Head of caudate nucleus (tissue), 42 donors: ENCODE measurements around the gene CEACAM21.

Source experiments
- DNase-seq, 42 donors: peaks; one replicate each; pipeline versions ENCODE4 v3.0.0 to v3.0.0-alpha.2; 2020 to 2021; ENCODE audit warnings: mixed read lengths in 7 of 42
- intact Hi-C: fragments of 100-400 bp; cut with DNase I; formaldehyde crosslinking; loops from one replicate; pipeline ENCODE4 v1.15.0; 2022

The CEACAM21 gene

GRCh38 chr19:41606215-41606837, 30.4 kb downstream of the CEACAM21 start:
- peak in 1 of 42 donors; percentile 7 for DNase-seq
- intact Hi-C loops: no loop called here

DNA sequence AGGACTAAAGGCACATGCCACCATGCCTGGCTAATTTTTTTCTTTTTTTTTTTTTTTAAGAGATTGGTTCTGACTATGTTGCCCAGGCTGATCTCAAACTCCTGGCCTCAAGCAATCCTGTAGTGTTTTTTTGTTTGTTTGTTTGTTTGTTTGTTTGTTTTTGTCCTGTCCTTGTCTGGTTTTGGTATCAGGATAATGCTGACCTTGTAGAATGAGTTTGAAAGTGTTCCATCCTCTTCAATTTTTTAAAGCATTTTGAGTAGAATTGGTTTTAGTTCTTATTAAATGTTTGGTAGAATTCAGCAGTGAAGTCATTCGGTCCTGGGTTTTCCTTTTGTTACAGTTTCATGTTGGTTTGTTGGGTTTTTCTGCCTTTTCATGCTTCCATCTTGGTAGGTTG, 31.7 kb downstream of the CEACAM21 start:
- no peak for DNase-seq
- intact Hi-C loops: no loop called here

GRCh38 chr19:41610789-41611188, 34.8 kb downstream of the CEACAM21 start:
- intact Hi-C loops: no loop called here
- no peak for DNase-seq

- DNase-seq: peak in 2 of 42 donors; percentile 10 to 31
Measured at GRCh38 chr19:41612483-41612882, 36.5 kb downstream of the CEACAM21 start.

DNA sequence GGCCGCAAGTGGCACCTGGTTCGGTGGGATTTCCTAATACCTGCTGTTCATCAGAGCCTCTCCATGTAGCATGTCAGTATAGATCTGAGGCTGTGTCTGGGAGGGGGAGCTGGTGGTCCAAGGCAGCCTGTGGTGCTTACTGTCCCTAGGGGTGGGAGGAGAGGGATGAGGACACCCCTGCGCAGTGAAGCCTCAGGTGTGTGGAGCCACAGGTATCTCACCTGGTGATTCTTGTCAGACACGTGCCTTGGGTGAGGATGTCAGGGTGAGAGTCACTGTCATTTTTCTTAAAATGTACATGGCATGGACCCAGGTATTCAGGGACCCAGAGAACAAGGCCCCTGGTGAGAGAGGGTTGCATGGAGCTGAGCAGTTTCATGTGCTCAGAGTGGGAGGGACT, 39.2 kb downstream of the CEACAM21 start:
- DNase-seq: no peak
- intact Hi-C loops: no loop called here

More at GRCh38 chr19:41612483-41612882, 36.5 kb downstream of the CEACAM21 start:
- intact Hi-C loops: no loop called here

DNA sequence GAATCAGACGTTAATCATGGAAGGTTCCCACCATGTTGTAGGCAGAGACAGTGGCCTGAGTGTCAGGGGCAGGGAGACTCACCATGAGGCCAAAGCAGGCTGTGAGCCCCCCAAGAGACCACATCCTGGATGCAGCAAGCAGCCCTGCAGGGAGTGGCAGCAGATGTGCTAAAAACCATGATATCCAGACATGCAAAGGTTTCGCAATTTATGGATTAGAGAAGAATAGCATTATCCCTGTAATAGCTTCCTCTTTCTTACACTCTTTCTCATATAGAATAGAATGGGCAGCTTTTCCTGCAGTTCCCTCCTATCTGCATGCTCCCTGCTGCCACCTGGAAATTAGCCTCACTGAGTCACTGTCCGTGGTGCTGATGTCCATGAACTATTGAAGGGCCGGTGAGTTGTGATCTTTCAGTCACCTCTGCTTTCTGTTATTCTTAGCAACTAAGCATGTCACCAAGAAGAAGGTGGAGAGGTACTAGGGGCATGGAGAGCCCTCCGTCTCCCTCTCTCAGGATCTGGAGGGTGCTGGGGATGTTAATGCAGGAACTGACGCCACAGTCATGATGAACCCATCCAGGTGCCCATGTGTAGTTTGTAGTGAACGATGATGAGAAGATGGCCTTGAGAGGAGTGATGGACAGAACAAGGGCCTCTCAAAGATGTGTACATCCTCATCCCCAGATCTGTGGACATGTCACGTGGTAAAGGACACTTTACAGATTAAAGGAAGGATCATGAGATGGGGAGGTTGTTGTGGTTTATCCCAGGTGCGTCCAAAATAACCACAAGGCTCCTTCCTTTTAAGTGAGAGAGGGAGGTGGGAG, 41.0 kb downstream of the CEACAM21 start:
- intact Hi-C loops: no loop called here
- DNase-seq: peak in 1 of 42 donors; percentile 37

DNA sequence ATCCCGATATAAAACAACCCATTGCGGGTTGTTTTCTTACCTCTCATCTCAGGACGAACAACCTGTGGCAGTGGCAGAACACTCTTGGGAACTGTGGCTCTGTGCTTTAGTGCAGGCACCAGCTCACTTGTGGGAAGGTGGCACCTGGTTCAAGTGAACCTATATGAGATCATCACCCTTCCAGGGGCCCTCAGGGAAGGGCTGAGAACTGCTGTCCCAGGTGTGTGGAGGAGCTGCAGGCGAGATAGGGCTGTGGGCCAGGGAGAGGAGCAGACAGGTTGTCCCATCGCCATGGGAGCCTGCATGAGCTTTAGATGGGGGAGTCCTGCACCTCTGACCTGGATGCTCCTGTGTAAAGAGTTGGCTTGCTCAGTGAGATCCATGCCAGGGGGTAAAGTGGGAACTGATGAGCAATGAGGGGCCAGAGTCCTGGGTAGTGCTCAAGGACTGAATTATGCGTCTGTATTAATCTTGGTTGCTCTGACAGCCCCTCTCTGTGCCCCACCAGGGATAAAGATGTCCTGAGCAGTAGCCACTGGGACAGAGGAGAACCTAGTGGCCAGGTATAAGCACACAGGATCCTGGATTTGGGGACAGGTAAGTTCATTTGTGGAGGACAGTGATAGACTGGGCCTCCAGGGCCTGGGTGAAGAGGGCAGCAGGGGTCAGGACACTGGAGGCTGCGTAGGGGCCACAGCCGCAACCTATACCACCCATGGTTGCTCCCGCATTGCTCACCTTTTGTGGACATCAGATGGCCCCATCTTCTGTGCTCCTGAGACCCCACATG, 42.2 kb downstream of the CEACAM21 start:
- peak in 1 of 42 donors; percentile 13 for DNase-seq
- intact Hi-C loops: no loop called here

DNA sequence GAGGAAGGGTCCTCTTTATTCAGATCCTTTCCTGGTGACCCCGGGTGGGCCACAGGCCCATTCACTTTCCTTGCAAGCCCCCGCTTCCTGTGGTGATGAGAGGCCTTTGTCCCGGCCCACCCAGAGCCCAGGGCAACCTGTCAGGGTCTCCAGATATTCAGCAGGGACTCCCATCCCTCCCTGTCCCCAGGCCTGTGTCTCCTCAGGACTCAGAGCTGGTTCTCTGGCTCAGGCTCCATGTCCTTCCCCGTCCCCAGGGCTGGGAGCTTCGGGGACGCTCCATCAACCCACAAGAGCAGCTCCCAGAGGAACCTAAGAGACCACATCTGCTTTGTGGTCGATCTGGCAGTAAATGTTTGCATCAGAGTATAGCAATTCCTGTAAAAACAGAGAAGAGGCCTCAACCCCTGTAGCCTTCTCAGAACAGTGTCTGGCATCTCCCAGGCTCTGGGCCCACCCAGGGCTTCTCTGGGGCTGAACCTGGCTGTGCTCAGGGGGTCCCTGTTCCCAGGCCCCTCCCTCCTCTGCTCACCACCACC, 43.1 kb downstream of the CEACAM21 start:
- intact Hi-C loops: no loop called here
- DNase-seq: peak in 1 of 42 donors; percentile 36

GRCh38 chr19:41620171-41620570, 44.2 kb downstream of the CEACAM21 start:
- no peak for DNase-seq
- intact Hi-C loops: no loop called here

GRCh38 chr19:41621226-41621625, 45.3 kb downstream of the CEACAM21 start:
- intact Hi-C loops: no loop called here
- DNase-seq: no peak

DNA sequence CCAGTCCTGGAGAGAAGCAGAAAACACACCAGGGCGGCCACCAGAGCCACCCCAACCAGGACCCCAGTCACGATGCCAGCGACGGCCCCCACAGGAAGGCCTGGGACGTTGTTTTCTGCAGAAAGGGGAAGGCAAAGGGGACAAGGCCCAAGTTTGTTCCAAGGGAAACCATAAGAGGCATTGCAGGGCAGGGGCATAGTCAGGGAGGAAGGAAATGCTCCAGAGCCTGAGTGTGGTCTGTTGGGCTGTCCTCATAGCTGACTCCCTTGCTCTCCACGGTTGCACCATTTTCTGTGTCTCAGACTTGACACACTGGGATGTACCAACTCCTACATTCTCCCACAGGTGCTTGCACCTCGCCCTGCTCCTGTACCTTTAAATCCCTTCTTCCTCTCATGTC, 45.7 kb downstream of the CEACAM21 start:
- peak in 2 of 42 donors; percentile 2 to 26 for DNase-seq
- intact Hi-C loops: no loop called here

GRCh38 chr19:41623360-41623759, 47.4 kb downstream of the CEACAM21 start:
- no peak for DNase-seq
- intact Hi-C loops: no loop called here

- DNase-seq: no peak
- intact Hi-C loops: no loop called here
Measured at GRCh38 chr19:41624515-41624914, 48.5 kb downstream of the CEACAM21 start.

DNA sequence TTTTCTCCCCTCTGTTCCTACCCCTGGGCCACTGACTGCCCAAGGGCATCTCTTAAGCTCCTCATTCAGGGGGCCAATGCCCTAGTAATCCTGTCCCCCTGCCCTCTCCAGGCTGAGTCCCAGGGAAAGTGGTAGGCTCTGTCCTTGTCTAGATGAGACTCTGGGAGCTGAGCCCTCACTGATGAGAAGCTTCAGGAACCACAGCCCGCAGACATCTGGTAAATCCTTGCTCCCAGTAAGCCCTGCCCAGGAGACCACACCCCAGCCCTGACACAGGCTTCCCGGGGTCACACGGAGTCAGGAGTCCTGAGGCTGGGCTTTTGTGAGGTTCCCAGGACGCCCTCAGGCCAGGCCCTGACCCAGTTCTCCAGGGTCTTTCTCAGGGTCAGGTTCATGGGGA, 49.0 kb downstream of the CEACAM21 start:
- intact Hi-C loops: no loop called here
- no peak for DNase-seq

DNA sequence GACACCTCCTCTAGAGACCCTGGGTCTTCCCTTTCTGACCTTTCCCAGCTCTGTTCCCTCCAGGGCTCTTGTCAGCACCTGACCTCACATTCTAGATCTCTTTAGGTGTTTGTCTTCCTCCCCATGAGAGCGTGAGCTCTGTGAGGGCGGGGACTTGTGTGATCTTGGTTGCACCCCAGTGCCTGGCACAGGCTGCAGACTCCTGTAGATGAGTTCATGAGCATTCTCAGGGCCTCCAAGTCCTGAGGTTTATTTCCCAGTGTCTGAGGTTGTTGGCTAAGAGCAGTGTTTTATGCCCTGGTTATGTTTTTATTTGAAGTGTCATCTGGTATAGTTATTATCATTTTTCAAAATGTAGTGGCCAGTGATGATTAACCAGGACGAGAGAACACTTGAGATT, 50.3 kb downstream of the CEACAM21 start:
- intact Hi-C loops: no loop called here
- no peak for DNase-seq

DNA sequence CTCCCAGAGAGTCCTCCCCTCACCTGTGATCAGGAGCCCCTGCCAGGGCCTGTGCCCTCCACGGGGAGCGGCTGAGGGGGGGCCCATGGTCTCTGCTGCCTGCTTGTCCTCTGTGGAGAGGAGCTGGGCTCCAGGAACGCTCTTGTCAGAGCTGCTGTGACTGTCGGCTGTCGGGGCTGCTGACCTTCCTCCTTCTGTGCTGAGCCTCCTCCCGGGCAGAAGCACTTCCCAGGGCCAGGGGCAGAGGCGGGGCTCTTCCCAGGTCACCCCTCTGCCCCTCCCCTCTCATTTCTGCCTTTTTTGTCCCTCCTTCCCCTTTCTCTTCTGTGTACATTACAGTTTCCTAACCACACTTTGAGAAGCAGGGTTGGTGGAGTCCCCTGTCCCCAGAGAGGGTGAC, 50.9 kb downstream of the CEACAM21 start, which contains the start of gene CEACAM4:
Gene CEACAM4 (minus strand): TSS at position 198 of the 400 bp plus-strand sequence. CDS start 111 bp downstream, at position 87.
- peak in 21 of 42 donors; percentile 4 to 48 (median 27) for DNase-seq
- intact Hi-C loops: no loop called here

GRCh38 chr19:41627966-41628675, 52.2 kb downstream of the CEACAM21 start:
- DNase-seq: peak in 1 of 42 donors; percentile 17
- intact Hi-C loops: no loop called here
